Aorta (tissue), 5 donors: Measurements from ENCODE around the gene LRBA. TPM values are rescaled to one million over a fixed set of nuclear protein-coding genes. Genes with fewer than 3 reads are reported as not detected.

Source experiments
- ATAC-seq: fragments of 200-7000 bp; cut with Tn5 transposase; one replicate; pipeline ENCODE4 v1.9.1; 2022; ENCODE audit warnings: moderate library complexity; ENCODE audit not compliant: low FRiP score
- DNase-seq, 2 donors: peaks; one replicate each; pipeline ENCODE4 v3.0.0-alpha.2; 2020
- H3K27ac ChIP-seq, 2 donors: one replicate each; pipeline ENCODE4 v1.5.1; 2013; ENCODE audit warnings: low read length in 2 of 2, mild to moderate bottlenecking in 2 of 2, moderate library complexity in 2 of 2, control low read depth in 1 of 2, inconsistent platforms in 1 of 2, low read depth in 1 of 2
- H3K27me3 ChIP-seq, 2 donors: one replicate each; pipeline ENCODE4 v1.6.1; 2013; ENCODE audit warnings: control low read depth in 1 of 2, low read length in 1 of 2, mild to moderate bottlenecking in 1 of 2, moderate library complexity in 1 of 2; ENCODE audit not compliant: insufficient read depth in 2 of 2, control insufficient read depth in 1 of 2
- H3K36me3 ChIP-seq, 2 donors: one replicate each; pipeline ENCODE4 v1.6.1; 2013; ENCODE audit warnings: control low read depth in 1 of 2, low read length in 1 of 2, mild to moderate bottlenecking in 1 of 2; ENCODE audit not compliant: insufficient read depth in 2 of 2, control insufficient read depth in 1 of 2
- H3K4me1 ChIP-seq, 2 donors: one replicate each; pipeline ENCODE4 v1.6.1; 2013; ENCODE audit warnings: low read length in 2 of 2, control low read depth in 1 of 2, mild to moderate bottlenecking in 1 of 2, moderate library complexity in 1 of 2; ENCODE audit not compliant: insufficient read depth in 2 of 2, control insufficient read depth in 1 of 2
- H3K4me3 ChIP-seq, 2 donors: one replicate each; pipeline ENCODE4 v1.5.1; 2013; ENCODE audit warnings: low read length in 2 of 2, control low read depth in 1 of 2, mild to moderate bottlenecking in 1 of 2
- H3K9me3 ChIP-seq: one replicate; pipeline ENCODE4 v1.6.1; 2013; ENCODE audit warnings: mild to moderate bottlenecking, low read length; ENCODE audit not compliant: control insufficient read depth
- WGBS, 2 donors: extraction: QIAGEN DNeasy Blood & Tissue Kit; methylation state at CpG; one replicate each; pipeline ENCODE4 v1.1.7; 2013; 5-methylcytosine and 5-hydroxymethylcytosine counted together
- intact Hi-C, 2 donors: fragments of 100-400 bp; cut with DNase I; formaldehyde crosslinking; loops; one replicate each; pipeline versions ENCODE4 v1.14.2 to v1.15.0; 2022
- polyA plus RNA-seq, 2 donors: library from polyadenylated mRNA; stranded (reverse); fragments of 200-250 nt; gene quantifications; one replicate each; pipeline ENCODE4 v1.2.3, GENCODE V29; 2013
- total RNA-seq, 2 donors: library from RNA; stranded (reverse); fragmentation: NEBNext Ultra II Directional; extraction: Animal tissue kit (Norgen Biotek cat#: 25700); gene quantifications; one replicate each; pipeline ENCODE4 v1.2.1, GENCODE V29; 2021
- donor health status: healthy with polysubstance abuse.
- donor health status: Bipolar disorder and iron deficiency.
- donor health status: DM: no; HTN: no; CAD: no.
- donor health status: DM: no; HTN: no; CAD: no.
- donor health status: DM: yes; HTN: yes; CAD: no.

LRBA gene
- total and polyA plus RNA-seq, 4 donors = 4.8 to 34.5 (median 15.4) TPM

- Histone ChIP-seq H3K9me3 (no peaks in the 10 kb centered on the region), H3K4me3 (no peak overlapping the region), H3K36me3 (no peaks in the 10 kb centered on the region), H3K27me3 (no peaks in the 10 kb centered on the region), H3K4me1 (no peaks in the 10 kb centered on the region), H3K27ac (no peak overlapping the region)
- 32 to 36% methylated on average over 4 of the region's 4 CpGs for WGBS, 2 donors
- ATAC-seq (peak; percentile 71), DNase-seq (no peak)
- intact Hi-C loops = loop anchor here in 1 of 2 donors (5.0 kb wide), 1 partner anchor 565 kb away; no protein-coding TSS in a partner anchor
These were observed 712.5 kb downstream of the LRBA start for GRCh38 chr4:150302553-150302952.

DNA sequence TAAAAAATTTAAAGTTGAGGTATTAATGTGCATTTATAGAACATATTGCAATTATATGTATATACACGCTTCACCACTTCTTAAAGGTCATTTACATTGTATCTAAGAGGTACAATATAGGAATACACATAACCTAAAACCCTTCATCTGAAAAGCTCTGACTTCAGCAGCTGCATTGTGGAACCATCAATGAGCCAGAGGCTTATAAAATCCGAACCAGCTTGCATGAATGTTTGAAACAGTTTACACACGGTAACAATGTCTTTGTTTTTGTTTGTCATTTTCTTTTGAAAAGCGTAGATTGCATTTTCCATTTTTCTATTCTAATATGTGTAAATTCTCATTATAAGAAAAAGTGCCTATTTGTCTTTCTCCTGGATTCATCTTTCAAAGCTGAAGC lies 715.3 kb downstream of the LRBA start:
- intact Hi-C loops = loop anchor here in 1 of 2 donors (5.0 kb wide), 1 partner anchor 567 kb away; no protein-coding TSS in a partner anchor
- ATAC-seq (no peak), DNase-seq (no peak)
- H3K27me3 ChIP-seq = no peaks in the 10 kb centered on the region
- H3K27ac ChIP-seq = no peak overlapping the region
- no peaks in the 10 kb centered on the region for H3K4me1 ChIP-seq
- no peak overlapping the region for H3K4me3 ChIP-seq
- H3K9me3 ChIP-seq = no peaks in the 10 kb centered on the region
- 95 to 97% methylated on average over 4 of the region's 4 CpGs for WGBS, 2 donors
- no peaks in the 10 kb centered on the region for H3K36me3 ChIP-seq

GRCh38 chr4:150297861-150298474 lies 717.1 kb downstream of the LRBA start:
- H3K27ac ChIP-seq = no peak overlapping the region
- no peaks in the 10 kb centered on the region for H3K4me1 ChIP-seq
- DNase-seq = no peak
- H3K27me3 ChIP-seq = no peaks in the 10 kb centered on the region
- WGBS, 2 donors = 92 to 98% methylated on average over 1 of the region's 1 CpG
- no peaks in the 10 kb centered on the region for H3K9me3 ChIP-seq
- no peak overlapping the region for H3K4me3 ChIP-seq
- H3K36me3 ChIP-seq = no peaks in the 10 kb centered on the region
- ATAC-seq = no peak
- intact Hi-C loops = no loop called here

DNA sequence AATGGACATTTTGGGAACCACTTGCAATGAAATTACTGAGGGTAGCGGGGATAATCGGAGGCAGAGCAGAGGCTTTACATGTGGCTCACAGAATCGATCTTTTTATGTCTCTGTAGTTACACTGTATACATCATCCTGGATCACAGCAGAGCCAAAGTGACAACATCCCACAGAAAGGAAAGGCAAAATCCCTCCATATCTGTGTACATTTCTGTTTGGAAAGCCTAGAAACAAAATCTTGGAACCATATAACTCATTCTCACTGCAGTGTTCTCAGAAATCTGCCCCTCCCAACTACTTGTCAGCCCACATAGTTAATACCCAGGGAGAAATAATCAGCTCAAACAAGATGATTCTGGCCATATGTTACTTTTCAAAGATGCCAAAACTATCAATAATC lies 725.2 kb downstream of the LRBA start:
- H3K4me1 ChIP-seq = no peaks in the 10 kb centered on the region
- H3K27ac ChIP-seq = no peak overlapping the region
- H3K36me3 ChIP-seq = no peaks in the 10 kb centered on the region
- no peaks in the 10 kb centered on the region for H3K27me3 ChIP-seq
- 82 to 83% methylated on average over 3 of the region's 3 CpGs for WGBS, 2 donors
- H3K4me3 ChIP-seq = no peak overlapping the region
- H3K9me3 ChIP-seq = no peaks in the 10 kb centered on the region
- ATAC-seq (no peak), DNase-seq (no peak)
- intact Hi-C loops = loop anchor here in 1 of 2 donors (10.0 kb wide), 1 partner anchor 295 kb away; the partner anchor contains the start of gene MAB21L2

DNA sequence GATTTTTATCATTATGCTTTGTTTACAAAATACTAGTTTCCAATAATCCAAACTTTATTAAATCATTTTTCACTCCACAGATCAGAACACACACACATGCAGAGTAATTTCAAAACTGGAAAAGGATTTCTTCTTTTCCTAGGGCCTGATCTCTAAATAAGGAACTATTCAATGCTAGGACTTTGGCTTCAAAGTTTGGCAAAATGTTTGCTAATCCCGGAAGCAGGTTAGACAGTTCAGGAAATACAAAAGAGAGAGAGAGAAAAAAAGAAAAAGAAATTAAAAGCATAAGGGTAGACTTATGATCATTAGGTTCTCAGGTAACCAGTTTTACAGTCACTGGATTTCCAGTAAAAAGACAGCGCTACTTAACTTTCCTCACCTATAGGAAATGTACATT lies 725.9 kb downstream of the LRBA start:
- WGBS, 2 donors = 69 to 74% methylated on average over 2 of the region's 2 CpGs
- DNase-seq (no peak), ATAC-seq (no peak)
- intact Hi-C loops = loop anchor here in 1 of 2 donors (10.0 kb wide), 1 partner anchor 296 kb away; the partner anchor contains the start of gene MAB21L2
- Histone ChIP-seq H3K27ac (no peak overlapping the region), H3K27me3 (no peaks in the 10 kb centered on the region), H3K4me1 (no peaks in the 10 kb centered on the region), H3K9me3 (no peaks in the 10 kb centered on the region), H3K36me3 (no peaks in the 10 kb centered on the region), H3K4me3 (no peak overlapping the region)

DNA sequence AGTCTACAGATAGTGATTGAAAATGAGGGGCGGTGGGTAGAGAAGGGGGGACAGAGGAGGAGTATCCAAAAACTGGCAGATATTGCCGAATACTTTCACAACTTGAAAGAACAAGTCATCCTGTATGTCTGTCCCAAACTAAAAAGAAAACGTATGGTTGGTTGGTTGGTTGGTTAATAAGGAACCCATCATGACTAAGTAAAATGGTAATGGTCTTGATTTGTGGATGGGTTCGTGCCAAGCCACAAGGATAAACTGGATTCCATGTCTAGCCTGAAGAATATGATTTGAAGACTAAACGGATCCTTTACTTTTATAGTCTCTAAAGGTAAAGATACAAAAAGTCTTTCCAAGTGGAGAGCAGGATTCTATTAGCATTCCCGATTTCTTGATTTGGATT lies 728.4 kb downstream of the LRBA start:
- Histone ChIP-seq H3K9me3 (no peaks in the 10 kb centered on the region), H3K27me3 (no peaks in the 10 kb centered on the region), H3K4me3 (no peak overlapping the region), H3K4me1 (no peaks in the 10 kb centered on the region), H3K27ac (no peak overlapping the region), H3K36me3 (no peaks in the 10 kb centered on the region)
- intact Hi-C loops = loop anchor here in 1 of 2 donors (10.0 kb wide), 1 partner anchor 298 kb away; the partner anchor contains the start of gene MAB21L2
- no peak for DNase-seq
- 84 to 89% methylated on average over 6 of the region's 6 CpGs for WGBS, 2 donors
- no peak for ATAC-seq

DNA sequence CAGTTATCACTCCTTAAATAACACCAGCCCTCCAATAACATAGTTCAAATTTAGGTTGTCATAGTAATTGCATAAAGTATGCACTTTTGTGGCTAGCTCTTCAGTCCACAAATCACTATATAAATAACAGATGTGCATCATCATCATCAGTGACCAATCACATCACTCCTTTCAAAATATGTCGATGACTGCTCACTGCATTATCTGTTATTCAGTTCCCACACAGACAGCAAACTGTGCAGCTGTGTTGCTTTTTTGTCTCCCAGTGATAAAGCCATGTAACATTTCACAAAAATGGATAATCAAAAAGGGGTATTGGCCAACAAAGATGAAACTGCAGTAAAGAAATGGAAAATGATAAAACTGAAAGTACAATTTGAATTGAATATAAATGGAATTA lies 731.4 kb downstream of the LRBA start:
- intact Hi-C loops = loop anchor here in 1 of 2 donors (10.0 kb wide), 1 partner anchor 301 kb away; the partner anchor contains the start of gene MAB21L2
- DNase-seq (no peak), ATAC-seq (no peak)
- WGBS, 2 donors = 47% methylated on average over 1 of the region's 1 CpG
- H3K27ac ChIP-seq = no peak overlapping the region
- H3K9me3 ChIP-seq = no peaks in the 10 kb centered on the region
- H3K4me3 ChIP-seq = no peak overlapping the region
- H3K36me3 ChIP-seq = no peaks in the 10 kb centered on the region
- H3K27me3 ChIP-seq = no peaks in the 10 kb centered on the region
- no peaks in the 10 kb centered on the region for H3K4me1 ChIP-seq

- Histone ChIP-seq H3K27ac (no peak overlapping the region), H3K27me3 (no peaks in the 10 kb centered on the region), H3K9me3 (peaks cover 3% of the 10 kb centered on the region), H3K4me3 (no peak overlapping the region), H3K36me3 (peaks cover 0 to 3% of the 10 kb centered on the region in 2 donors), H3K4me1 (no peaks in the 10 kb centered on the region)
- DNase-seq = no peak
- ATAC-seq = no peak
- intact Hi-C loops = loop anchor here in 1 of 2 donors (10.0 kb wide), 1 partner anchor 304 kb away; the partner anchor contains the start of gene MAB21L2
- 90% methylated on average over 8 of the region's 8 CpGs for WGBS, 2 donors
These were observed 734.1 kb downstream of the LRBA start for GRCh38 chr4:150280975-150281374.
